ENCODE results near the gene RAPGEF6.

DNA sequence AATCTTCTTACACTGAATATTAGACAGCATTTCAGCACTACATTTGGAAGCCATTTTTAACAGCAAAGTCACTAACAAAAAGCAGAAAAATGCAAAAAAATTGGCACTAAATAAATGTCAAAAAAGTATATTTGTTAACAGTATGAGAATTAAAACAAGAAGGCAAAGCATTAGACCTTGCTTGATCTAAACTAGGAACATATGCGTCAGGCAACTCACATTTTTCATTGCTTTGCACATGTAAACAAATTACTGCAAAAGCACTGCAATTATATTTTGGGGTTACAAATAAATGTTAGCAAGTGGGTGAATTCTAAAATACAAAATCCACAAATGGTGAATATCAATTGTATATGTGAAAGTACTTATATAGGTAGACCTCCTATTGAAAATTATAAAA is 49.0 kb upstream of the RAPGEF6 start:
- TF ChIP-seq TAF1 (IDR thresholded peaks at IDR 0.05; ENCODE audit: borderline replicate concordance, insufficient read depth, low read length) (no peak), SIN3A (IDR thresholded peaks at IDR 0.05; ENCODE audit: borderline replicate concordance, insufficient read depth, low read length) (no peak)
- TF ChIP-seq, protein P1, sequence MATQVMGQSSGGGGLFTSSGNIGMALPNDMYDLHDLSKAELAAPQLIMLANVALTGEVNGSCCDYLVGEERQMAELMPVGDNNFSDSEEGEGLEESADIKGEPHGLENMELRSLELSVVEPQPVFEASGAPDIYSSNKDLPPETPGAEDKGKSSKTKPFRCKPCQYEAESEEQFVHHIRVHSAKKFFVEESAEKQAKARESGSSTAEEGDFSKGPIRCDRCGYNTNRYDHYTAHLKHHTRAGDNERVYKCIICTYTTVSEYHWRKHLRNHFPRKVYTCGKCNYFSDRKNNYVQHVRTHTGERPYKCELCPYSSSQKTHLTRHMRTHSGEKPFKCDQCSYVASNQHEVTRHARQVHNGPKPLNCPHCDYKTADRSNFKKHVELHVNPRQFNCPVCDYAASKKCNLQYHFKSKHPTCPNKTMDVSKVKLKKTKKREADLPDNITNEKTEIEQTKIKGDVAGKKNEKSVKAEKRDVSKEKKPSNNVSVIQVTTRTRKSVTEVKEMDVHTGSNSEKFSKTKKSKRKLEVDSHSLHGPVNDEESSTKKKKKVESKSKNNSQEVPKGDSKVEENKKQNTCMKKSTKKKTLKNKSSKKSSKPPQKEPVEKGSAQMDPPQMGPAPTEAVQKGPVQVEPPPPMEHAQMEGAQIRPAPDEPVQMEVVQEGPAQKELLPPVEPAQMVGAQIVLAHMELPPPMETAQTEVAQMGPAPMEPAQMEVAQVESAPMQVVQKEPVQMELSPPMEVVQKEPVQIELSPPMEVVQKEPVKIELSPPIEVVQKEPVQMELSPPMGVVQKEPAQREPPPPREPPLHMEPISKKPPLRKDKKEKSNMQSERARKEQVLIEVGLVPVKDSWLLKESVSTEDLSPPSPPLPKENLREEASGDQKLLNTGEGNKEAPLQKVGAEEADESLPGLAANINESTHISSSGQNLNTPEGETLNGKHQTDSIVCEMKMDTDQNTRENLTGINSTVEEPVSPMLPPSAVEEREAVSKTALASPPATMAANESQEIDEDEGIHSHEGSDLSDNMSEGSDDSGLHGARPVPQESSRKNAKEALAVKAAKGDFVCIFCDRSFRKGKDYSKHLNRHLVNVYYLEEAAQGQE (IDR thresholded peaks at IDR 0.05; ENCODE audit: insufficient read depth in 1 of 2, low read depth in 2 of 2, low read length in 2 of 2): no peak

Measured in PFSK-1 (cell line).